NB4 (cell line): ENCODE results near the gene RGS7BP.

Source experiments
- DNase-seq: peaks from one replicate; pipeline ENCODE4 v3.0.0; 2010; ENCODE audit warnings: low read depth
- H3K4me3 ChIP-seq: one replicate; pipeline ENCODE4 v1.5.1; 2011; ENCODE audit warnings: mild to moderate bottlenecking, low read depth, low read length, moderate library complexity
- CTCF ChIP-seq: IDR thresholded peaks from one replicate; pipeline ENCODE4 v1.5.1; 2012; ENCODE audit warnings: low read depth, low read length
- MAX ChIP-seq: IDR thresholded peaks from 2 replicates; pipeline ENCODE4 v1.6.1; 2011; ENCODE audit warnings: low read depth, low read length
- MYC ChIP-seq: IDR thresholded peaks from 2 replicates; pipeline ENCODE4 v1.6.1; 2011; ENCODE audit warnings: low read depth, low read length
- POLR2A ChIP-seq: IDR thresholded peaks from 2 replicates; pipeline ENCODE4 v1.6.1; 2011; ENCODE audit warnings: mild to moderate bottlenecking; ENCODE audit not compliant: insufficient read length; ENCODE audit errors: extremely low read depth

RGS7BP gene

GRCh38 chr5:64507264-64507605, 1.4 kb downstream of the RGS7BP start:
- no peak for DNase-seq
- H3K4me3 ChIP-seq = no peak overlapping the region
- TF ChIP-seq MYC (no peak), POLR2A (no peak), MAX (no peak), CTCF (no peak)

- H3K4me3 ChIP-seq = no peak overlapping the region
- DNase-seq = no peak
- TF ChIP-seq POLR2A (no peak), MYC (no peak), MAX (no peak), CTCF (no peak)
Observed at GRCh38 chr5:64509828-64510227, 4.0 kb downstream of the RGS7BP start.

- no peak for TF ChIP-seq MAX
- no peak for TF ChIP-seq CTCF
- no peak for TF ChIP-seq POLR2A
- no peak for TF ChIP-seq MYC
- no peak for DNase-seq
- H3K4me3 ChIP-seq = no peak overlapping the region
Observed at GRCh38 chr5:64513492-64513891, 7.7 kb downstream of the RGS7BP start.

GRCh38 chr5:64514612-64515011, 8.8 kb downstream of the RGS7BP start:
- no peak overlapping the region for H3K4me3 ChIP-seq
- TF ChIP-seq POLR2A (no peak), CTCF (no peak), MYC (no peak), MAX (no peak)
- no peak for DNase-seq

- no peak for DNase-seq
- no peak overlapping the region for H3K4me3 ChIP-seq
- TF ChIP-seq MAX = no peak
- no peak for TF ChIP-seq MYC
- TF ChIP-seq CTCF = no peak
- no peak for TF ChIP-seq POLR2A
Observed at GRCh38 chr5:64516216-64516615, 10.4 kb downstream of the RGS7BP start.

GRCh38 chr5:64518793-64519192, 13.0 kb downstream of the RGS7BP start:
- no peak for TF ChIP-seq MAX
- TF ChIP-seq CTCF = no peak
- no peak for TF ChIP-seq POLR2A
- no peak for TF ChIP-seq MYC
- no peak overlapping the region for H3K4me3 ChIP-seq
- no peak for DNase-seq
